SU-DHL-6 (cell line): ENCODE results near the gene GNG7.
"Not testable (repeated sequence)": the region's sequence is repeated elsewhere in the genome, so short reads cannot be mapped to it uniquely, and the experiment has no call there.

Experiments
- H2AFZ ChIP-seq: fragments of 200-600 bp; sonication (generic); 2 replicates; pipeline ENCODE4 v1.6.1; 2014; ENCODE audit warnings: low read depth, mild to moderate bottlenecking, moderate library complexity, mixed read lengths, antibody characterized with exemption, low read length; ENCODE audit not compliant: severe bottlenecking
- H3F3A ChIP-seq: fragments of 200-600 bp; shearing (Covaris generic); 2 replicates; pipeline ENCODE4 v1.6.0; 2016; ENCODE audit warnings: antibody characterized with exemption, mild to moderate bottlenecking; ENCODE audit not compliant: insufficient read depth
- H3K27ac ChIP-seq: fragments of 200-600 bp; sonication (generic); 2 replicates; pipeline ENCODE4 v1.5.1; 2016; ENCODE audit warnings: low read depth, mild to moderate bottlenecking, low read length, moderate library complexity, mixed read lengths
- H3K27me3 ChIP-seq: fragments of 200-600 bp; sonication (generic), shearing (Covaris generic); 2 replicates; pipeline ENCODE4 v1.6.0; 2014; ENCODE audit warnings: mild to moderate bottlenecking, low read length
- H3K36me3 ChIP-seq: fragments of 200-600 bp; sonication (generic); 2 replicates; pipeline ENCODE4 v1.6.1; 2014; ENCODE audit warnings: mild to moderate bottlenecking, low read length, mixed read lengths
- H3K4me2 ChIP-seq: fragments of 300-600, 200-600 bp; shearing (Covaris generic), sonication (generic); 2 replicates; pipeline ENCODE4 v1.6.0; 2014; ENCODE audit warnings: low read length, low read depth, mild to moderate bottlenecking; ENCODE audit not compliant: poor library complexity, severe bottlenecking
- H3K4me3 ChIP-seq: fragments of 200-600 bp; sonication (generic); 2 replicates; pipeline ENCODE4 v1.5.1; 2014; ENCODE audit warnings: antibody characterized with exemption, low read length, mild to moderate bottlenecking, mixed read lengths; ENCODE audit not compliant: insufficient read depth, poor library complexity, severe bottlenecking
- H3K79me2 ChIP-seq: fragments of 200-600 bp; sonication (generic); 2 replicates; pipeline ENCODE4 v1.6.1; 2014; ENCODE audit warnings: mild to moderate bottlenecking, low read length, moderate library complexity; ENCODE audit not compliant: insufficient read depth
- H3K9ac ChIP-seq: fragments of 200-600 bp; sonication (generic); 2 replicates; pipeline ENCODE4 v1.7.0; 2014; ENCODE audit warnings: mild to moderate bottlenecking, low read length
- H3K9me2 ChIP-seq: fragments of 200-600 bp; sonication (generic); replicated peaks from 2 replicates; pipeline ENCODE4 v1.6.1; 2014; ENCODE audit warnings: low read length; ENCODE audit not compliant: insufficient read depth
- H3K9me3 ChIP-seq: fragments of 200-600 bp; sonication (generic); 2 replicates; pipeline ENCODE4 v1.6.1; 2014; ENCODE audit warnings: low read length, mixed read lengths; ENCODE audit not compliant: insufficient read depth
- H4K20me1 ChIP-seq: fragments of 200-600 bp; sonication (generic); 2 replicates; pipeline ENCODE4 v1.6.1; 2014; ENCODE audit warnings: low read depth, mild to moderate bottlenecking, antibody characterized with exemption, low read length, moderate library complexity, mixed read lengths
- EZH2phosphoT487 ChIP-seq: fragments of 200-600 bp; sonication (generic), shearing (Covaris generic); conservative IDR thresholded peaks from 2 replicates; pipeline ENCODE4 v1.6.1; 2018; ENCODE audit warnings: mild to moderate bottlenecking, antibody characterized with exemption, low read length, moderate library complexity, mixed read lengths
- TF ChIP-seq, protein P1 (sequence below): fragments of 200-600 bp; sonication (generic); IDR thresholded peaks from one replicate; pipeline ENCODE4 v1.5.1; 2017; ENCODE audit warnings: antibody characterized with exemption, mild to moderate bottlenecking, low read length, moderate library complexity; ENCODE audit not compliant: insufficient read depth, poor library complexity, severe bottlenecking

The GNG7 gene

DNA sequence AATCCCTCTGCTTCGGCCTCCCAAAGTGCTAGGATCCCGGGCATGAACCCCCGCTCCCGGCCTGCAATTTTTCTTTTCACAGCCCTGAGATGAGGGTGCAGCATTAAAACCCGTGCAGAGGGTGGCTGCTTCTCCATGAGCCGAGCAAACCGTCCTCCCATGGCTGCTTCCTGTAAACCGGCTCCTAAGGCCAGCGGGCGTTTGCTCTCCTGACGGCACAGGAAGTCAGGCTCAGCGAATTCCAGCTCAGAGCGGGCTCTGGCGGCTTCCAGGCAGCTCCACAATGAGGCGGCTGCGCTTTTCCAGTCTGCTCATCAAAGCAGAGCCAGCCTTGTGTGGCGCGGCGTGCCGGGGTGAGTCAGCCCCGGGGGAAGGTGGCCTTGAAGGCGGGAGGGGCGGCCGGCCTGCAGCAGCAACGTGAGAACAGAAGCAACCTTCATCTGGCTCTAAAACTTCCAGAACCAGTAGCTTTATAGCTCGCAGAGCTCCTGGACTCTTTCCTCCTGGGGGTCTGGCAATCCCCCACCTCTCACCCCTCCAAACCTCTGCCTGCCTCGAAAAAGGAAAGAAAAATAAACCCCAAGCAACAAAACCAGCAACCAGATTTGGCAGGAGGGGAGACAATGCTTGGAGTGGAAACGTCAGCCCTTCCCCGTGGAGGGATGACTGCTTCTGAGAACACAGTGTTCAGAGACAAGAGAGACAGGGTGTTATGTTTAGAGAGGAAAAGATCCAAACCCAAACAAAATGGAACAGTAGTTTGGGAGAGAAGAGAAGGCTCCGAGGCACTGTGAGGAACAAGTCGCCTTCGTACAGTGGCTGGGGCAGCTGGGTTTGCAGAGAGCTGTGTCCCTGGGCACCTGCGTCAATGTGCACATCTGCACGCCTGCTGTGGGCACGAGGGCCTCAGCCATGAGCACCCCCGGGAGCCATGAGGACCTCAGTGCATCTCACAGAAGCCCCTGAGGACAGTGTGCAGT, 158.7 kb downstream of the GNG7 start:
- H3K36me3 ChIP-seq, result no peaks in the 10 kb centered on the region

DNA sequence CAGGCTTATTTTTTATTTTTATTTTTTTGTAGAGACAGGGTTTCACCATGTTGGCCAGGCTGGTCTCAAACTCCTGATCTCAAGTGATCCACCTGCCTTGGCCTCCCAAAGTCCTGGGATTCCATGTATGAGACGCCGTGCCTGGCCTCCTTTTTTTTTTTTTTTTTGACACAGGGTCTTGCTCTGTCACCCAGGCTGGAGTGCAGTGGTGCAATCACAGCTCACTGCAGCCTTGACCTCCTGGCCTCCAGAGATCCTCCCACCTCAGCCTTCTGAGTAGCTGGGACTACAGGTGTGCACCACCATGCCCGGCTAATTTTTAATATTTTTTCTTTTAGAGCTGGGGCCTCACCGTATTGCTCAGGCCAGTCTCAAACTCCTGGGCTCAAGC, 159.4 kb downstream of the GNG7 start:
- not testable (repeated sequence) for H3K4me3 ChIP-seq, H4K20me1 ChIP-seq, H3K4me2 ChIP-seq, H3K27me3 ChIP-seq, H3F3A ChIP-seq, H2AFZ ChIP-seq, H3K36me3 ChIP-seq, H3K9me2 ChIP-seq, H3K79me2 ChIP-seq, H3K9me3 ChIP-seq, H3K9ac ChIP-seq, H3K27ac ChIP-seq

More for the DNA sequence above, 158.7 kb downstream of the GNG7 start:
- Histone ChIP-seq H3F3A (no peaks in the 10 kb centered on the region), H3K9me2 (no peaks in the 10 kb centered on the region), H3K9me3 (no peaks in the 10 kb centered on the region), H4K20me1 (no peaks in the 10 kb centered on the region), H3K4me2 (peak overlapping the region; percentile 11), H3K27ac (no peak overlapping the region), H2AFZ (no peak overlapping the region), H3K9ac (peak overlapping the region; percentile 1; the same call in 1 of the 2 replicates), H3K4me3 (no peak overlapping the region), H3K27me3 (no peaks in the 10 kb centered on the region), H3K79me2 (no peaks in the 10 kb centered on the region)
- no peak for TF ChIP-seq EZH2phosphoT487
- TF ChIP-seq, protein P1, sequence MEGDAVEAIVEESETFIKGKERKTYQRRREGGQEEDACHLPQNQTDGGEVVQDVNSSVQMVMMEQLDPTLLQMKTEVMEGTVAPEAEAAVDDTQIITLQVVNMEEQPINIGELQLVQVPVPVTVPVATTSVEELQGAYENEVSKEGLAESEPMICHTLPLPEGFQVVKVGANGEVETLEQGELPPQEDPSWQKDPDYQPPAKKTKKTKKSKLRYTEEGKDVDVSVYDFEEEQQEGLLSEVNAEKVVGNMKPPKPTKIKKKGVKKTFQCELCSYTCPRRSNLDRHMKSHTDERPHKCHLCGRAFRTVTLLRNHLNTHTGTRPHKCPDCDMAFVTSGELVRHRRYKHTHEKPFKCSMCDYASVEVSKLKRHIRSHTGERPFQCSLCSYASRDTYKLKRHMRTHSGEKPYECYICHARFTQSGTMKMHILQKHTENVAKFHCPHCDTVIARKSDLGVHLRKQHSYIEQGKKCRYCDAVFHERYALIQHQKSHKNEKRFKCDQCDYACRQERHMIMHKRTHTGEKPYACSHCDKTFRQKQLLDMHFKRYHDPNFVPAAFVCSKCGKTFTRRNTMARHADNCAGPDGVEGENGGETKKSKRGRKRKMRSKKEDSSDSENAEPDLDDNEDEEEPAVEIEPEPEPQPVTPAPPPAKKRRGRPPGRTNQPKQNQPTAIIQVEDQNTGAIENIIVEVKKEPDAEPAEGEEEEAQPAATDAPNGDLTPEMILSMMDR, result no peak

DNA sequence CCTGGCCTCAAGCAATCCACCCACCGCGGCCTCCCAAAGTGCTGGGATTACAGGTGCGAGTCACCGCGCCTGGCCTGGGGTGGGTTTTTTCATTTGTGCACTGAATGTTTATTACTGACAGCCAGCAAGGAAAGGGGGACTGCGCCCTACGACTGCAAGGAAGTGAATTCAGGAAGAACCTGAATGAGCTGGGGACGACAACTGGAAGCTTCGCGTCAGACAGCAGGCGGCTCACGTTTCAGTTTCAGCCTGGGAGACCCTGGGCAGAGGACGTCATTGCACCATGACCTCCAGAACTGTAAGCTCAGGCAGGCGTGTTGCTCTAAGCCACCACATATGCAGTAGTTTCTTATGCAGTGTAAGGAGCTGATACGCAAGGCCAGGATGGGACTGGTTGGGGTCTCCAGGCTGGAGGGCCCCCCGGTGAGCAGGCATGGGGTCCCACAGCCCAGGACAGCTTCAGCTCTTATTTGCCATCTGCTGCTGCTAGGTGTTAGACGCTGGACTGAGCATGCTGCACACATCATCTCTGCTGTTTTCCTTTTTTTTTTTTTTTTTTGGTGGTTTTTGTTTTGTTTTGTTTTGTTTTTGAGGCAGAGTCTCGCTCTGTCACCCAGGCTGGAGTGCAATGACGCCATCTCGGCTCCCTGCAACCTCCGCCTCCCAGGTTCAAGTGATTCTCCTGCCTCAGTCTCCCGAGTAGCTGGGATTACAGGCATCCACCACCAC, 160.0 kb downstream of the GNG7 start:
- no peak overlapping the region for H3K9ac ChIP-seq
- no peak overlapping the region for H3K4me2 ChIP-seq
- no peaks in the 10 kb centered on the region for H3K9me2 ChIP-seq
- no peaks in the 10 kb centered on the region for H3K9me3 ChIP-seq
- no peak overlapping the region for H3K27ac ChIP-seq
- H3K36me3 ChIP-seq, result no peaks in the 10 kb centered on the region
- H2AFZ ChIP-seq, result no peak overlapping the region
- TF ChIP-seq, protein P1, result no peak
- TF ChIP-seq EZH2phosphoT487, result no peak
- H3K4me3 ChIP-seq, result no peak overlapping the region
- no peaks in the 10 kb centered on the region for H4K20me1 ChIP-seq
- H3K27me3 ChIP-seq, result no peaks in the 10 kb centered on the region
- no peaks in the 10 kb centered on the region for H3F3A ChIP-seq
- no peaks in the 10 kb centered on the region for H3K79me2 ChIP-seq
